ENCODE results near the gene TCEANC2. TPM values are rescaled to one million over a fixed set of nuclear protein-coding genes. Genes with fewer than 3 reads are reported as not detected.

The TCEANC2 gene
- total RNA-seq, 3 donors from 2014 or later, result 4.3 to 6.1 (median 5.9) TPM

DNA sequence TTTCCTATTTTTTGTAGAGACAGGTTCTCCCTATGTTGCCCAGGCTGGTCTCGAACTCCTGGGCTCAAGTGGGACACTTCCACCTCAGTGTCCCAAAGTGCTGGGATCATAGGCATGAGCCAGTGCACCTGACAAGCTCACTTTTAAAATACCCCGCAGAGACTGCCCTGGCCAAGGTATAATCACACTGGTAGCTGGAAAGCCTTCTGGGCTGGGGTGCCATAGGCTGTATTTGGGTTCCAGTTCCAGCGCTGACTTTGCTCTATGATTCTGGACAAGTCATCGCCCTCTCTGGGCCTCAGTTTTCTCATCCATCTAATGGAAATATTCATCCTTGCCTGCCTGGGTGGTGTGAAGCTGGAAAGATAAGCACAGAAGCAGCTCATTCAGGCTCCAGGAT lies 45.8 kb upstream of the TCEANC2 start:
- TF ChIP-seq POLR2AphosphoS5 (IDR thresholded peaks at IDR 0.05) (no peak), POLR2A (IDR thresholded peaks at IDR 0.05) (no peak)
- TF ChIP-seq, protein P1, sequence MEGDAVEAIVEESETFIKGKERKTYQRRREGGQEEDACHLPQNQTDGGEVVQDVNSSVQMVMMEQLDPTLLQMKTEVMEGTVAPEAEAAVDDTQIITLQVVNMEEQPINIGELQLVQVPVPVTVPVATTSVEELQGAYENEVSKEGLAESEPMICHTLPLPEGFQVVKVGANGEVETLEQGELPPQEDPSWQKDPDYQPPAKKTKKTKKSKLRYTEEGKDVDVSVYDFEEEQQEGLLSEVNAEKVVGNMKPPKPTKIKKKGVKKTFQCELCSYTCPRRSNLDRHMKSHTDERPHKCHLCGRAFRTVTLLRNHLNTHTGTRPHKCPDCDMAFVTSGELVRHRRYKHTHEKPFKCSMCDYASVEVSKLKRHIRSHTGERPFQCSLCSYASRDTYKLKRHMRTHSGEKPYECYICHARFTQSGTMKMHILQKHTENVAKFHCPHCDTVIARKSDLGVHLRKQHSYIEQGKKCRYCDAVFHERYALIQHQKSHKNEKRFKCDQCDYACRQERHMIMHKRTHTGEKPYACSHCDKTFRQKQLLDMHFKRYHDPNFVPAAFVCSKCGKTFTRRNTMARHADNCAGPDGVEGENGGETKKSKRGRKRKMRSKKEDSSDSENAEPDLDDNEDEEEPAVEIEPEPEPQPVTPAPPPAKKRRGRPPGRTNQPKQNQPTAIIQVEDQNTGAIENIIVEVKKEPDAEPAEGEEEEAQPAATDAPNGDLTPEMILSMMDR (IDR thresholded peaks at IDR 0.05), result no peak
- DNase-seq (ENCODE audit: low spot score in 2 of 2), result no peak
- no peak overlapping the region for H3K4me3 ChIP-seq
- H3K27me3 ChIP-seq, result no peaks in the 10 kb centered on the region
- H3K9me3 ChIP-seq, result no peaks in the 10 kb centered on the region
- no peaks in the 10 kb centered on the region for H3K36me3 ChIP-seq
- H3K4me1 ChIP-seq, result no peaks in the 10 kb centered on the region
- no peak overlapping the region for H3K27ac ChIP-seq
- intact Hi-C loops (cut with DNase I; ENCODE audit: low total_unique reads), result no loop called here

DNA sequence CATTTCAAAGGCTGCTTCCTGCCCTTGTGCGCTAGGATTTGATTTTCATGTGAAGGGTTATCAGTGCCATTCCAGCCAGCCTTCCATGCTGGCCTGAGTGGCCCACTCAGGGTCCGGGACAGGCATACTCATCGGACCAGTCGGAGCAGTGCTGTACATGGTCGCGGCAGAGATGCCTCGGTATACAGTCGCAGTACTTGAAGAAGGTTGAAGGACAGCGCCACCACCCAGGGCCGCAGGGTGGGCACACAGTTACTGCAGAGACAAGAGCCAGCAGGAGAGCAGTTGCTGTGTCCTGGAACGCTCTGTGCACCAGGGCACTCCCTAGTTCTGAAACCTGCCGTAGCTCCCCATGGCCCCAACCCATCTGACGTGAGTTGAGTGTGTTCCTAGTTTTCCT lies 44.5 kb upstream of the TCEANC2 start:
- intact Hi-C loops (cut with DNase I; ENCODE audit: low total_unique reads), result no loop called here
- H3K27ac ChIP-seq, result no peak overlapping the region
- H3K4me1 ChIP-seq, result no peaks in the 10 kb centered on the region
- no peaks in the 10 kb centered on the region for H3K9me3 ChIP-seq
- H3K36me3 ChIP-seq, result no peaks in the 10 kb centered on the region
- no peak overlapping the region for H3K4me3 ChIP-seq
- no peak for TF ChIP-seq POLR2AphosphoS5 (IDR thresholded peaks at IDR 0.05)
- no peak for TF ChIP-seq POLR2A (IDR thresholded peaks at IDR 0.05)
- TF ChIP-seq, protein P1 (IDR thresholded peaks at IDR 0.05), result no peak
- no peaks in the 10 kb centered on the region for H3K27me3 ChIP-seq
- no peak for DNase-seq (ENCODE audit: low spot score in 2 of 2)

DNA sequence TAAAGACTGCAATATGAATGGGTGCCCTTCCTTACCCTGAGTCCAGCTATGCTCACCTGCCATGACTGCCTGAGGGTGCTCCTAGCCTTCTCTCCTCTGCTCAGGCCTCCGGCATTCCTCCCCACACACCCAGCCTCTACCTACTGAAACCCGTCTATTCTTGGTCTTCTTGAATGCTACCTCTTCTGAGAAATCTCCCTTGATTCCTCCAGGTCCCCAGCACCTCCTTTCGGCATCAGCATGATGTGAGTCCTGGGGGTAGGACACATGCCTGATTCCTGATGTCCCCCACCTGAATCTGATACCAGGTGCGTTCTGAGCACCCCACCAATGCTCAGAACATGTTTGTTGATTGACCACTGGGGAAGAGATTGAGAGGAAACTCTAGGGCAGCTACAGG lies 44.0 kb upstream of the TCEANC2 start:
- intact Hi-C loops (cut with DNase I; ENCODE audit: low total_unique reads), result no loop called here
- no peaks in the 10 kb centered on the region for H3K9me3 ChIP-seq
- TF ChIP-seq, protein P1 (IDR thresholded peaks at IDR 0.05), result no peak
- TF ChIP-seq POLR2AphosphoS5 (IDR thresholded peaks at IDR 0.05), result no peak
- TF ChIP-seq POLR2A (IDR thresholded peaks at IDR 0.05), result no peak

DNA sequence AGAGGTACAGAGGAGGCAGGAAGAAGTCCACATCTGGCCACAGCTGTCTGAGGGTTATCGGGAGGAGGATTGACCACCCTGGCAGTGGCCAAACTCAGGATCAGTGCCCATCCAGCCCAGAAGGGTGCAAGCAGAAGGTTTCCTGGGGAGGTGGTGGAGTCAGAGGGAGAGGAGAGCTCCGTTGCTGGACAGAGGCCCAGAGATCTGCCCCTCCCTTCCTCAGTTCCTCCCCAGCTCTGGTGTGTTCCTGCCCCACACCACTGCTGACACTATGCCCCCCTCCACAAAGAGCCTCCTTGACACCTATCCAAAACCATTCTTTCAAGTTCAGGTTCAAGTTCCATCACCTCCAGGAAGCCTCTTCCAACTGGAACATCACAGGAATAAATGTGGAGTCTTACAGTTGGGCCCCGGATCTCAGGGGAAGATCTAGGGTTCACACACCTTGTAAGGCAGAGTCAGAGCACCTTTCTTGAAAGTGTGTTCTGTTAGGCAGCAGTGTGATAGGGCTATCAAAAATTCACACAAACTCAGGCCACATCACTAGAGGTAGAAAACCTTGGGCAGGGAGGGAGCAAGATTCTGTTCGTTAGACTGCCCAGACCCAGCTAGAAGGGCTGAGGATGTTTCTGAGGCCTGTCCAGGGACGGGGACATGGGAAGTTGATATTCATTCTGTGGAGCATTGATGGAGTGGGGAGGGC lies 42.8 kb upstream of the TCEANC2 start:
- DNase-seq (ENCODE audit: low spot score in 2 of 2), result no peak
- Histone ChIP-seq H3K27me3 (no peaks in the 10 kb centered on the region), H3K36me3 (no peaks in the 10 kb centered on the region), H3K9me3 (no peaks in the 10 kb centered on the region), H3K4me3 (no peak overlapping the region), H3K27ac (no peak overlapping the region), H3K4me1 (no peaks in the 10 kb centered on the region)
- TF ChIP-seq, protein P1 (IDR thresholded peaks at IDR 0.05), result no peak
- TF ChIP-seq POLR2A (IDR thresholded peaks at IDR 0.05) (no peak), POLR2AphosphoS5 (IDR thresholded peaks at IDR 0.05) (no peak)
- intact Hi-C loops (cut with DNase I; ENCODE audit: low total_unique reads), result no loop called here

More for the DNA sequence above, 44.0 kb upstream of the TCEANC2 start:
- H3K4me1 ChIP-seq, result no peaks in the 10 kb centered on the region
- H3K4me3 ChIP-seq, result no peak overlapping the region
- no peak overlapping the region for H3K27ac ChIP-seq
- no peaks in the 10 kb centered on the region for H3K36me3 ChIP-seq
- DNase-seq (ENCODE audit: low spot score in 2 of 2), result no peak
- H3K27me3 ChIP-seq, result no peaks in the 10 kb centered on the region

DNA sequence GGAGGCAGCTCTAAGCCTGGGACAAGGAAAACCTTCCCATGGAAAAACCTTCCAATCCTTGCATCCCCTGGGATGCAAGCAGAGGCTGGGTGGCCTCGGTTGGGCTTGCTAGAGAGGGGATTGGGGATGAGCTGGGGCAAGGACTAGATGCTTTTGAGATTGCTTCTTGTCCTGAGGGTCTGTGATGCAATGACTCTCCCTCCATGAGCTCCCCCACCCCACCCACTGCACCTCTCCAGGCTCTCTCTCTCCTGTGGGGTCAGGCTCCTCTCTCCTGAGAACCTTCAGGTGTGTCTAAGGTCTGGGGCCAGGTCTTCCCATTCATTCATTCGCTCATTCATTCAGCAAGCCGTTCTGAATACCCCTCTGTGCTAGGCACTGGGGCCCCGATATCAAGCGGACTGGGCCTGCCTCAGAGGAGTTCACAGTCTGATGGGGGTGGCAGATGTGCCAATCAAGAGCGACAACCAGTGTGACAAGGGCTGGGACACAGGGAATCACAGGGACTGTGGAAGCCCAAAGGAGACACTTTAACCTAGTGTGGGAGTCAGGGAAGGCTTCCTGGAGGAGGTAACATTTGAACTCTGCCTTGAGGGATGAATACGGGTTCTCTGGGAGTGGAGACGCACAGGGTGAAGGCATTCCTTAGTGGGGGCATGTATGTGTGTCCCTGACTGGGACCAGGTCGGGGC lies 41.9 kb upstream of the TCEANC2 start:
- no peaks in the 10 kb centered on the region for H3K36me3 ChIP-seq
- no peak overlapping the region for H3K4me3 ChIP-seq
- H3K9me3 ChIP-seq, result no peaks in the 10 kb centered on the region
- H3K4me1 ChIP-seq, result no peaks in the 10 kb centered on the region
- no peaks in the 10 kb centered on the region for H3K27me3 ChIP-seq
- H3K27ac ChIP-seq, result no peak overlapping the region
- DNase-seq (ENCODE audit: low spot score in 2 of 2), result no peak
- intact Hi-C loops (cut with DNase I; ENCODE audit: low total_unique reads), result no loop called here
- TF ChIP-seq, protein P1 (IDR thresholded peaks at IDR 0.05), result no peak
- TF ChIP-seq POLR2AphosphoS5 (IDR thresholded peaks at IDR 0.05) (no peak), POLR2A (IDR thresholded peaks at IDR 0.05) (no peak)
